ENCODE results near the gene TMEM259. TPM values are rescaled to one million over a fixed set of nuclear protein-coding genes. Genes with fewer than 3 reads are reported as not detected.

The TMEM259 gene
- total and polyA plus RNA-seq, 2 experiments from 2014 or later = 82.8 to 196 TPM

DNA sequence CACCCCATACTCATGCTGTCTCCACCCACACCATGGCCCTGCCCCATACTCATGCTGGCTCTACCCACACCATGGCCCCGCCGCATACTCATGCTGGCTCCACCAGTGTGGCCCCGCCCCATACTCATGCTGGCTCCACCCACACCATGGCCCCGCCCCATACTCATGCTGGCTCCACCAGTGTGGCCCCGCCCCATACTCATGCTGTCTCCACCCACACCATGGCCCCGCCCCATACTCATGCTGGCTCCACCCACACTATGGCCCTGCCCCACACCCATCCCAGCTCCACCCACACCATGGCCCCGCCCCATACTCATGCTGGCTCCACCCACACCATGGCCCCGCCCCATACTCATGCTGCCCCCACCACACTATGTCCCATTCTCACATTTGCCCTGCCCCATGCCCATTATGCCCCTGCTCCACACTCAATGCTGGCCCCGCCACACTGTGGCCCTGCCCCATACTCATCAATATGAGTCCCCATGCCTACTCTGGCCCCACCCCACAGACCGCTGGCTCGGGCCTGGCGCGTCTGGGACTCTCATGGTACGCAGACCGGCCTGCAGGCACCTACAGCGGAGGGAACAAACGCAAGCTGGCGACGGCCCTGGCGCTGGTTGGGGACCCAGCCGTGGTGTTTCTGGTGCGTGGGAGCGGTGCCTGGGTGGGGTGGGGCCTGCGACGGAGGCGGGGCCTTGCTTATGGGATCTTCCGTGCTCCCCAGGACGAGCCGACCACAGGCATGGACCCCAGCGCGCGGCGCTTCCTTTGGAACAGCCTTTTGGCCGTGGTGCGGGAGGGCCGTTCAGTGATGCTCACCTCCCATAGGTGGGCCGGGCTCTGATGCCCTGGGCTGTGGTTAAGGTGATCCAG lies 42.3 kb upstream of the TMEM259 start:
- TF ChIP-seq ZNF114 (CRISPR knock-in tag; IDR thresholded peaks at IDR 0.05) (no peak), EZH2 (IDR thresholded peaks at IDR 0.05; ENCODE audit: low read depth, unreplicated experiment) (no peak), JUNB (IDR thresholded peaks at IDR 0.05; ENCODE audit: unreplicated experiment) (no peak), STAT1 (IDR thresholded peaks at IDR 0.05; ENCODE audit: unreplicated experiment) (no peak), CREB1 (CRISPR knock-in tag; IDR thresholded peaks at IDR 0.05; ENCODE audit: low read depth) (no peak), EZH2phosphoT487 (IDR thresholded peaks at IDR 0.05; ENCODE audit: unreplicated experiment) (no peak), POLR2AphosphoS5 (IDR thresholded peaks at IDR 0.05; ENCODE audit: low read depth) (no peak), ZNF331 (CRISPR knock-in tag; IDR thresholded peaks at IDR 0.05; ENCODE audit: low read depth) (no peak)
- TF ChIP-seq, protein P1, sequence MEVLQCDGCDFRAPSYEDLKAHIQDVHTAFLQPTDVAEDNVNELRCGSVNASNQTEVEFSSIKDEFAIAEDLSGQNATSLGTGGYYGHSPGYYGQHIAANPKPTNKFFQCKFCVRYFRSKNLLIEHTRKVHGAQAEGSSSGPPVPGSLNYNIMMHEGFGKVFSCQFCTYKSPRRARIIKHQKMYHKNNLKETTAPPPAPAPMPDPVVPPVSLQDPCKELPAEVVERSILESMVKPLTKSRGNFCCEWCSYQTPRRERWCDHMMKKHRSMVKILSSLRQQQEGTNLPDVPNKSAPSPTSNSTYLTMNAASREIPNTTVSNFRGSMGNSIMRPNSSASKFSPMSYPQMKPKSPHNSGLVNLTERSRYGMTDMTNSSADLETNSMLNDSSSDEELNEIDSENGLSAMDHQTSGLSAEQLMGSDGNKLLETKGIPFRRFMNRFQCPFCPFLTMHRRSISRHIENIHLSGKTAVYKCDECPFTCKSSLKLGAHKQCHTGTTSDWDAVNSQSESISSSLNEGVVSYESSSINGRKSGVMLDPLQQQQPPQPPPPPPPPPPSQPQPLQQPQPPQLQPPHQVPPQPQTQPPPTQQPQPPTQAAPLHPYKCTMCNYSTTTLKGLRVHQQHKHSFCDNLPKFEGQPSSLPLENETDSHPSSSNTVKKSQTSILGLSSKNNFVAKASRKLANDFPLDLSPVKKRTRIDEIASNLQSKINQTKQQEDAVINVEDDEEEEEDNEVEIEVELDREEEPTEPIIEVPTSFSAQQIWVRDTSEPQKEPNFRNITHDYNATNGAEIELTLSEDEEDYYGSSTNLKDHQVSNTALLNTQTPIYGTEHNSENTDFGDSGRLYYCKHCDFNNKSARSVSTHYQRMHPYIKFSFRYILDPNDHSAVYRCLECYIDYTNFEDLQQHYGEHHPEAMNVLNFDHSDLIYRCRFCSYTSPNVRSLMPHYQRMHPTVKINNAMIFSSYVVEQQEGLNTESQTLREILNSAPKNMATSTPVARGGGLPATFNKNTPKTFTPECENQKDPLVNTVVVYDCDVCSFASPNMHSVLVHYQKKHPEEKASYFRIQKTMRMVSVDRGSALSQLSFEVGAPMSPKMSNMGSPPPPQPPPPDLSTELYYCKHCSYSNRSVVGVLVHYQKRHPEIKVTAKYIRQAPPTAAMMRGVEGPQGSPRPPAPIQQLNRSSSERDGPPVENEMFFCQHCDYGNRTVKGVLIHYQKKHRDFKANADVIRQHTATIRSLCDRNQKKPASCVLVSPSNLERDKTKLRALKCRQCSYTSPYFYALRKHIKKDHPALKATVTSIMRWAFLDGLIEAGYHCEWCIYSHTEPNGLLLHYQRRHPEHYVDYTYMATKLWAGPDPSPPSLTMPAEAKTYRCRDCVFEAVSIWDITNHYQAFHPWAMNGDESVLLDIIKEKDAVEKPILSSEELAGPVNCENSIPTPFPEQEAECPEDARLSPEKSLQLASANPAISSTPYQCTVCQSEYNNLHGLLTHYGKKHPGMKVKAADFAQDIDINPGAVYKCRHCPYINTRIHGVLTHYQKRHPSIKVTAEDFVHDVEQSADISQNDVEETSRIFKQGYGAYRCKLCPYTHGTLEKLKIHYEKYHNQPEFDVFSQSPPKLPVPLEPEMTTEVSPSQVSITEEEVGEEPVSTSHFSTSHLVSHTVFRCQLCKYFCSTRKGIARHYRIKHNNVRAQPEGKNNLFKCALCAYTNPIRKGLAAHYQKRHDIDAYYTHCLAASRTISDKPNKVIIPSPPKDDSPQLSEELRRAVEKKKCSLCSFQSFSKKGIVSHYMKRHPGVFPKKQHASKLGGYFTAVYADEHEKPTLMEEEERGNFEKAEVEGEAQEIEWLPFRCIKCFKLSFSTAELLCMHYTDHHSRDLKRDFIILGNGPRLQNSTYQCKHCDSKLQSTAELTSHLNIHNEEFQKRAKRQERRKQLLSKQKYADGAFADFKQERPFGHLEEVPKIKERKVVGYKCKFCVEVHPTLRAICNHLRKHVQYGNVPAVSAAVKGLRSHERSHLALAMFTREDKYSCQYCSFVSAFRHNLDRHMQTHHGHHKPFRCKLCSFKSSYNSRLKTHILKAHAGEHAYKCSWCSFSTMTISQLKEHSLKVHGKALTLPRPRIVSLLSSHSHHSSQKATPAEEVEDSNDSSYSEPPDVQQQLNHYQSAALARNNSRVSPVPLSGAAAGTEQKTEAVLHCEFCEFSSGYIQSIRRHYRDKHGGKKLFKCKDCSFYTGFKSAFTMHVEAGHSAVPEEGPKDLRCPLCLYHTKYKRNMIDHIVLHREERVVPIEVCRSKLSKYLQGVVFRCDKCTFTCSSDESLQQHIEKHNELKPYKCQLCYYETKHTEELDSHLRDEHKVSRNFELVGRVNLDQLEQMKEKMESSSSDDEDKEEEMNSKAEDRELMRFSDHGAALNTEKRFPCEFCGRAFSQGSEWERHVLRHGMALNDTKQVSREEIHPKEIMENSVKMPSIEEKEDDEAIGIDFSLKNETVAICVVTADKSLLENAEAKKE (CRISPR knock-in tag; IDR thresholded peaks at IDR 0.05) = no peak
- TF ChIP-seq, protein P2, sequence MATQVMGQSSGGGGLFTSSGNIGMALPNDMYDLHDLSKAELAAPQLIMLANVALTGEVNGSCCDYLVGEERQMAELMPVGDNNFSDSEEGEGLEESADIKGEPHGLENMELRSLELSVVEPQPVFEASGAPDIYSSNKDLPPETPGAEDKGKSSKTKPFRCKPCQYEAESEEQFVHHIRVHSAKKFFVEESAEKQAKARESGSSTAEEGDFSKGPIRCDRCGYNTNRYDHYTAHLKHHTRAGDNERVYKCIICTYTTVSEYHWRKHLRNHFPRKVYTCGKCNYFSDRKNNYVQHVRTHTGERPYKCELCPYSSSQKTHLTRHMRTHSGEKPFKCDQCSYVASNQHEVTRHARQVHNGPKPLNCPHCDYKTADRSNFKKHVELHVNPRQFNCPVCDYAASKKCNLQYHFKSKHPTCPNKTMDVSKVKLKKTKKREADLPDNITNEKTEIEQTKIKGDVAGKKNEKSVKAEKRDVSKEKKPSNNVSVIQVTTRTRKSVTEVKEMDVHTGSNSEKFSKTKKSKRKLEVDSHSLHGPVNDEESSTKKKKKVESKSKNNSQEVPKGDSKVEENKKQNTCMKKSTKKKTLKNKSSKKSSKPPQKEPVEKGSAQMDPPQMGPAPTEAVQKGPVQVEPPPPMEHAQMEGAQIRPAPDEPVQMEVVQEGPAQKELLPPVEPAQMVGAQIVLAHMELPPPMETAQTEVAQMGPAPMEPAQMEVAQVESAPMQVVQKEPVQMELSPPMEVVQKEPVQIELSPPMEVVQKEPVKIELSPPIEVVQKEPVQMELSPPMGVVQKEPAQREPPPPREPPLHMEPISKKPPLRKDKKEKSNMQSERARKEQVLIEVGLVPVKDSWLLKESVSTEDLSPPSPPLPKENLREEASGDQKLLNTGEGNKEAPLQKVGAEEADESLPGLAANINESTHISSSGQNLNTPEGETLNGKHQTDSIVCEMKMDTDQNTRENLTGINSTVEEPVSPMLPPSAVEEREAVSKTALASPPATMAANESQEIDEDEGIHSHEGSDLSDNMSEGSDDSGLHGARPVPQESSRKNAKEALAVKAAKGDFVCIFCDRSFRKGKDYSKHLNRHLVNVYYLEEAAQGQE (IDR thresholded peaks at IDR 0.05; ENCODE audit: unreplicated experiment) = no peak
- Histone ChIP-seq H3K36me3 (ENCODE audit: insufficient read depth) (peaks cover 5% of the 10 kb centered on the region; the same call in 1 of the 2 replicates), H3K79me2 (replicated peaks; ENCODE audit: insufficient read depth) (no peaks in the 10 kb centered on the region), H3K9me2 (ENCODE audit: insufficient read depth) (no peaks in the 10 kb centered on the region), H3K4me2 (no peak overlapping the region), H2AFZ (no peak overlapping the region), H4K20me1 (replicated peaks; ENCODE audit: insufficient read depth) (no peaks in the 10 kb centered on the region), H3K4me3 (no peak overlapping the region), H3K27ac (ENCODE audit: low read depth) (no peak overlapping the region; the same call in 1 of the 2 replicates), H3K27me3 (ENCODE audit: insufficient read depth) (peaks cover 14% of the 10 kb centered on the region), H3F3A (replicated peaks; ENCODE audit: low read depth) (peaks cover 18% of the 10 kb centered on the region), H3K4me1 (ENCODE audit: insufficient read depth) (peaks cover 8% of the 10 kb centered on the region; the same call in 1 of the 2 replicates)
- no peak for ATAC-seq
- Mint-ChIP-seq H3K4me3 (peak overlapping the region; percentile 41; the same call in 1 of the 3 replicates), H3K4me1 (peaks cover 17% of the 10 kb centered on the region), H3K27ac (no peak overlapping the region), H3K27me3 (ENCODE audit: insufficient read depth, low read depth, poor library complexity) (peaks cover 19% of the 10 kb centered on the region), H3K9me3 (peaks cover 15% of the 10 kb centered on the region; the same call in 2 of the 3 replicates), H3K36me3 (ENCODE audit: low read depth) (peaks cover 8% of the 10 kb centered on the region; the same call in 2 of the 3 replicates)
- peak; percentile 43 for DNase-seq (ENCODE audit: low spot score)

All from GM23338 (cell line).